Glutamatergic neuron (in vitro differentiated cells): ENCODE results near the gene USP35. TPM values are rescaled to one million over a fixed set of nuclear protein-coding genes. Genes with fewer than 3 reads are reported as not detected.
"Not testable (repeated sequence)": the region's sequence is repeated elsewhere in the genome, so short reads cannot be mapped to it uniquely, and the experiment has no call there.

Experiments used
- DNase-seq: peaks from one replicate; pipeline ENCODE4 v3.0.0; 2022
- H3K27ac Mint-ChIP-seq: one replicate; pipeline ENCODE4 v1.8.0; 2020; ENCODE audit warnings: mild to moderate bottlenecking, mixed read lengths, inconsistent platforms; ENCODE audit not compliant: unreplicated experiment
- H3K27me3 Mint-ChIP-seq: one replicate; pipeline ENCODE4 v1.8.0; 2020; ENCODE audit warnings: mild to moderate bottlenecking, moderate library complexity, mixed read lengths, inconsistent platforms; ENCODE audit not compliant: unreplicated experiment
- H3K36me3 Mint-ChIP-seq: one replicate; pipeline ENCODE4 v1.8.0; 2020; ENCODE audit warnings: mild to moderate bottlenecking, mixed read lengths, inconsistent platforms; ENCODE audit not compliant: unreplicated experiment
- H3K4me1 Mint-ChIP-seq: one replicate; pipeline ENCODE4 v1.8.0; 2020; ENCODE audit warnings: mild to moderate bottlenecking, low read depth, mixed read lengths, inconsistent platforms; ENCODE audit not compliant: unreplicated experiment
- H3K4me3 Mint-ChIP-seq: one replicate; pipeline ENCODE4 v1.8.0; 2020; ENCODE audit warnings: mild to moderate bottlenecking, mixed read lengths, inconsistent platforms; ENCODE audit not compliant: unreplicated experiment
- H3K9me3 Mint-ChIP-seq: one replicate; pipeline ENCODE4 v1.8.0; 2020; ENCODE audit warnings: mild to moderate bottlenecking, moderate library complexity, mixed read lengths, inconsistent platforms; ENCODE audit not compliant: unreplicated experiment
- CTCF ChIP-seq: fragments of 200-600 bp; sonication (generic); IDR thresholded peaks from one replicate; pipeline ENCODE4 v1.5.0; 2021; ENCODE audit not compliant: partially characterized antibody, unreplicated experiment
- total RNA-seq: library from RNA; stranded (reverse); fragmentation: NEBNext Ultra II Directional; extraction: Animal tissue kit (Norgen Biotek cat#: 25700); gene quantifications from one replicate; pipeline ENCODE4 v1.2.1, GENCODE V29; 2021; ENCODE audit not compliant: unreplicated experiment

USP35 gene
- total RNA-seq, 1 donor from 2014 or later: 34.2 TPM

DNA sequence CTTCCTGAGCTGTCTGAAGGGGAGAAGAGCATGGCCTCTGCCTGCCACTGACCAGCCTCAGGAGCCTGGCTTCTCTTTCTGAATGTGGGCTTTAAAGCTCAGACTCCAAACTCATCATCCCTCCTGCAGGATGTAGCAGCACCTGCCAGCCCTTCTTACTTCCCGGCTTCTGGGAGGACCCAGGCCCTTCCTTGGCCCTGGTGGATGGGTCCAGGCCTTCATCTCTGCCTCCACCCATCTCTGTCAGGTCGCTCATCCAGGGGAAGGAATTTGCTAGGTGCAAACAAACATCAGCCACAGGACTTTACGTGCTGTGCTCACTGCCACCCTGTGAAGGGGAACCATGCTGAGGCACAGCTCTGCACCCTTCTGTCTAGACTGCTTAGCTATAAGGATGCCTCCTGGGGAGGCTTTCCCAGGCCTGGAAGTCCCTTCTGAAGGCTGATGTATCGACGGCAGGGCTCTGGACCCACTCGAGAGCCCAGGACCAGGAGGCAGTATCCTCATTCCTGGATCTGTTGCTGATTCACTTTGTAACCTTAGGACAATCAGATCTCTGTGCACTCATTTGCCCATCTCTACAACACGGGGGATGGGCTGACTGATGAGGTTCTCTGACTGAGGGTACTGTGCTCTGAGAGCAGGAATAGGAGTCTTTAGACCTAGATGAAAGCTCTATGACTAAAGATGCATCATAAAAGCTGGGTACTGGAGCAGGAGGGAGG, 30.9 kb downstream of the USP35 start:
- DNase-seq: no peak
- TF ChIP-seq CTCF: no peak
- Mint-ChIP-seq H3K4me1 (no peaks in the 10 kb centered on the region), H3K9me3 (peaks cover 35% of the 10 kb centered on the region), H3K27ac (no peak overlapping the region), H3K27me3 (peaks cover 25% of the 10 kb centered on the region), H3K36me3 (peaks cover 30% of the 10 kb centered on the region), H3K4me3 (no peak overlapping the region)

DNA sequence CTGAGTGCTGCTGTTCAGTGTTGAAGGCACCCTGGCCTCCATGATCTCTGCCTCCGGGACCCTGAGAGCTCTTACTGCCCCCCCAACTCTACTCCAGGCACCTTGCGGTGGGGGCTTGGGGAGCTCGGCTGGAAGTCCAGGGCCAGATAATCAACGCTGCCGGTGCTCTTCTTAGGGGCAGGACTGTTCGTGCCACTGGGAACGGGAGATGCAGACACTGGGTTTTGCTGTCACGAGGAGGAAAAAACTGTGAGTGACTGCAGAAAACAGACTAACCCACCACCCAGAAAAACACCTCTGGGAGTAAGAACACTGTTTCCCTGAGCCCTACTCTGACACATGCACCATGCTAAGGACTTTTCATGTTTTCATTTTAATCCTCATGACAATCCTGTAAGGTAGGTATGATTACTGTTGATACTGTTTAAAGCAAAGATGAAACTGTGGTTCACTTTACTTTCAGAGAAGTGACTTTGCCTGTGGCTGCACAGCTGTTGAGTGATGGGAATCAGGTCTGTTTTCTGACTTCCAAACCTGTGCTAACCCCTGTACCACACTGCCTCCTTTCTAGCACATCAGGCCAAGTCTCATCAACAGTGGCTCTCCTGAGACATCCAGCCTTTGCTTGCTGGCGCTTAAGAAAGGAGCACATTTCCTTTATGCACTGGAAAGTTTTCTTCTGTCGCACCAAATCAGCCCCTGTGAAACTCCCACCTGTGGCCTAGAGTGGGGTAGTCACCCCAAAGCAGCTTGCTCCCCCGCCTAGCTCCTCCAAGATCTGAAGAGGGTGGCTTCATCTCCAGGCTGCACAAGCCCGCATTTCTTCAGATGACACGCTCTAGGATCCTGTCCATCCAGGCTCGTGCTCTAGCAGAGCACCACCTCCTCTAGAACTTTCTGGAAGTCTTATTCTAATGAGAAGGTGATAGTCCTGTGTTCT, 31.8 kb downstream of the USP35 start:
- H3K27me3 Mint-ChIP-seq: peaks cover 25% of the 10 kb centered on the region
- peak overlapping the region; percentile 34 for H3K27ac Mint-ChIP-seq
- no peaks in the 10 kb centered on the region for H3K4me1 Mint-ChIP-seq
- H3K4me3 Mint-ChIP-seq: no peak overlapping the region
- TF ChIP-seq CTCF: no peak
- H3K9me3 Mint-ChIP-seq: peaks cover 29% of the 10 kb centered on the region
- no peak for DNase-seq
- peaks cover 38% of the 10 kb centered on the region for H3K36me3 Mint-ChIP-seq

DNA sequence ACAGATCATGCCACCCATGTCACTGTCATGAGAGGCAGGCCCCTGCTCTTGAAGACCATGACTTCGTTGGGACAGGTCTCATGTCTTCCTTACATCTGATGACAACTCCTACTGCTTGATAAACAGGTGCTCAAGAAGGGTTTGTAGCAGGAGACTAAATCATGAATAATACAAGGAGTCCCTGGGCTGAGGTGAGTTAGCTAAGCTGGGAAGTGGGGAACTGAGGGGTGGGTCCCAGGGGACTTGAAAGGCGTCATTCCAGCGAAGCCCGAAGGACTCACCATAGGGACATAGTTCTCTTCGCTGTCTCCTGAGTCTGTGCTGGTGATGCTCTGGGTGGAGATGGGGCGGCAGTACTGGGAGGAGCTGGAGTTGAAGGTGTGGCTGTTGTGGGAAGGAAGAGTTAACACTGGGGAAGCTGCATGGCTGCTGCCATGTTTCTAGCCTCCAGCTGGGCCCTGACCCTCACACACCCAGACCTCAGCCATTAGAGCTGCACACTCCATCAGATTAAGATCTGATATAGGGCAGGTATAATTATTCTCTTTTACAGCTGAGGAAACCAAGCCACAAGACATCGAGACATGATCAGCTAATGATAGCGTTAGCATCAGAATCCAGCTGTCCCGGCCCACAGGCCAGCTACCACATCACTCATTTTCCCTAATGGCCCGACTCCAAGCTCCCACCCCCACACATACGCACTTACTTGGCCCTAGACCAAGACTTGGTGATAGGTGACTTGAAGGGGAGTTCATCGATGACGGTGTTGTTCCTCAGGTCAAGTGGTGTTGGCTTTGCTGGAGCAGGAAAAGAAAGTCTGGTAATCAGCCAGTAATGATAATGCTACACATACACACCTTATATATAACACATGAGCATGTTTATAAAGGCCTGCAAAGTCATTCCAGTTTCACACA, 32.9 kb downstream of the USP35 start:
- no peak for TF ChIP-seq CTCF
- Mint-ChIP-seq H3K36me3 (peaks cover 40% of the 10 kb centered on the region), H3K9me3 (peaks cover 24% of the 10 kb centered on the region), H3K4me1 (no peaks in the 10 kb centered on the region), H3K27me3 (peaks cover 22% of the 10 kb centered on the region), H3K27ac (peak overlapping the region; percentile 34), H3K4me3 (no peak overlapping the region)
- DNase-seq: no peak

DNA sequence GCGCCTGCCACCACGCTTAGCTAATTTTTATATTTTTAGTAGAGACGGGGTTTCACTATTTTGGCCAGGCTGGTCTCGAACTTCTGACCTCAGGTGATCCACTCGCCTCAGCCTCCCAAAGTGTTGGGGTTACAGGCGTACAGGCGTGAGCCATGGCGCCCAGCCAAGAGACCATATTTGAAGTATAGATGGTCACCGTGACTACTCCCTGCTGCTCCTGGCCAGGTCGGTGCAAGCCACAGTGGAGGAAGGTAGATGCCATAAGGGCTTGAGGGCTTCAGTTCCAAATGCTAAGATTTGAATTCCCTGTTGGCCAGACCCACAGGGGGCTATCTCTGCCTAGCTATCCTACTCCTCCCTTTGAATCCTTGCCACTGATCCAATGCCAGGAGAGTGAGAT, 34.0 kb downstream of the USP35 start:
- H3K4me1 Mint-ChIP-seq, DNase-seq, H3K27ac Mint-ChIP-seq, H3K4me3 Mint-ChIP-seq: not testable (repeated sequence)
- H3K36me3 Mint-ChIP-seq: peaks cover 33% of the 10 kb centered on the region
- peaks cover 18% of the 10 kb centered on the region for H3K27me3 Mint-ChIP-seq
- H3K9me3 Mint-ChIP-seq: peaks cover 17% of the 10 kb centered on the region

DNA sequence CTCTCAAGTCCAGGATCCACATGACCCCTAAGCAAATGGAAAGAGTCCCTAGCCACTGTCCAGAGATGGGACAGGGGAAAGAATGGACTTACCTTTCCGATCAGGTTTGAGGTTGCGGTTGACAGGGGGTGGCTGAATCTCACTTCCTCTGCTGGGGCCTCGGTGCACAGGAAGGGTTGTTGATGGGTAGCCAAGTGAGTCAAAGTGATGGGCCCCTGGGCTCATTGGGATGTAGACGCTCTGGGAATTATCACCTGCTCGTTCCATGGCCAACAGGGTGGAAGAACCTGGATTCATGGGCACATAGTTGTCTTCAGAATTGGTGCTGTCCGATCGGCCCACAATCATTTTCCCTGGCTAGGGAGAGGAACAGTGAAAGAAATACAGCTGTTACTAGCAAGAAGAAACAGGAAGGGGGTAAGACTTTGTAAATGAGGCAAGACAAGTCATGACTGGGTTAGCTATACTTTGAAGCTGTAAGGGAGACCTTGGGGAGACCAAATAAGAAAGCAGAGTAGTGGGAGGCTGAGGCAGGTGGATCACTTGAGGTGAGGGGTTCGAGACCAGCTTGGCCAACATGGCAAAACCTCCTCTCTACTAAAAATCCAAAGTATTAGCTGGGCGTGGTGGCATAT, 34.7 kb downstream of the USP35 start:
- no peak for TF ChIP-seq CTCF
- H3K4me1 Mint-ChIP-seq: no peaks in the 10 kb centered on the region
- DNase-seq: no peak
- peaks cover 15% of the 10 kb centered on the region for H3K27me3 Mint-ChIP-seq
- H3K9me3 Mint-ChIP-seq: peaks cover 13% of the 10 kb centered on the region
- peaks cover 29% of the 10 kb centered on the region for H3K36me3 Mint-ChIP-seq
- H3K4me3 Mint-ChIP-seq: no peak overlapping the region
- no peak overlapping the region for H3K27ac Mint-ChIP-seq
